ENCODE measurements around the gene KCNIP1.

The KCNIP1 gene

DNA sequence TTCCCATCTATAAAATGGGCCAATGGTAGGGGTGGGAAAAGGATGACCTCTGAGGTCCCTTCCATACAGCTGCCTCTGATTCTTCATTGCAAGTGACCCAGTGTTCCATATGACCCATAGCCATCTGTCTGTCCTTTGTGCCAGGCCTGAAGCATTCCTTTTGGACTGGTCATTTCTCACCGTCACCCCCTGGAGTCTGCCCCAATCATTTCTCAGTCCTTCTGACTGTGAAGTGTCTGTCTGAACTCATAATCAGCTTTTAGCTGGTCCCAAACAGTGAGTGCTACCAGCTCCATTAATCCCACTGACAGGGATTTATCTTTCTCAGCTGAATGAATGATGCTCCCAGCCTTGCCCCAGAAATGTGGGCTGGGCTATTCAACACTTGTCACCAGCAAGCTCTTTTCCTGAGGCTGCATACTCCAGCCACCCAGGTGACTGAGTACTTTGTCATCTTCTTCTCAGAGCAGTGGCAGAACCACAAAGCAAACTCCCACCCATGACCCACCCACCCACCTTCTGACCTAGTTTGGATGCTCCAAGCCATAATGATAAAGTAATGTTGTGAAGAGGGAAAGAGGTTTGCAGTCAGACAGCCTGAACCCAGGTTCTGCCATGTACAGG lies 37.4 kb downstream of the KCNIP1 start:
- no peak for DNase-seq (ENCODE audit: low read depth in 1 of 2, low spot score in 1 of 2)
- no peaks in the 10 kb centered on the region for H3K27me3 ChIP-seq (ENCODE audit: insufficient read depth, poor library complexity, severe bottlenecking)
- no peak overlapping the region for H3K27ac ChIP-seq (replicated peaks)
- TF ChIP-seq SPI1 (IDR thresholded peaks at IDR 0.05; ENCODE audit: borderline replicate concordance, low read depth) = no peak
- no peak for TF ChIP-seq GABPA (IDR thresholded peaks at IDR 0.05; ENCODE audit: low read depth)
- TF ChIP-seq, protein P1, sequence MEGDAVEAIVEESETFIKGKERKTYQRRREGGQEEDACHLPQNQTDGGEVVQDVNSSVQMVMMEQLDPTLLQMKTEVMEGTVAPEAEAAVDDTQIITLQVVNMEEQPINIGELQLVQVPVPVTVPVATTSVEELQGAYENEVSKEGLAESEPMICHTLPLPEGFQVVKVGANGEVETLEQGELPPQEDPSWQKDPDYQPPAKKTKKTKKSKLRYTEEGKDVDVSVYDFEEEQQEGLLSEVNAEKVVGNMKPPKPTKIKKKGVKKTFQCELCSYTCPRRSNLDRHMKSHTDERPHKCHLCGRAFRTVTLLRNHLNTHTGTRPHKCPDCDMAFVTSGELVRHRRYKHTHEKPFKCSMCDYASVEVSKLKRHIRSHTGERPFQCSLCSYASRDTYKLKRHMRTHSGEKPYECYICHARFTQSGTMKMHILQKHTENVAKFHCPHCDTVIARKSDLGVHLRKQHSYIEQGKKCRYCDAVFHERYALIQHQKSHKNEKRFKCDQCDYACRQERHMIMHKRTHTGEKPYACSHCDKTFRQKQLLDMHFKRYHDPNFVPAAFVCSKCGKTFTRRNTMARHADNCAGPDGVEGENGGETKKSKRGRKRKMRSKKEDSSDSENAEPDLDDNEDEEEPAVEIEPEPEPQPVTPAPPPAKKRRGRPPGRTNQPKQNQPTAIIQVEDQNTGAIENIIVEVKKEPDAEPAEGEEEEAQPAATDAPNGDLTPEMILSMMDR (IDR thresholded peaks at IDR 0.05; ENCODE audit: insufficient read depth, low read length) = no peak
- TF ChIP-seq POLR2AphosphoS5 (IDR thresholded peaks at IDR 0.05; ENCODE audit: low read depth) = no peak
- TF ChIP-seq, protein P2, sequence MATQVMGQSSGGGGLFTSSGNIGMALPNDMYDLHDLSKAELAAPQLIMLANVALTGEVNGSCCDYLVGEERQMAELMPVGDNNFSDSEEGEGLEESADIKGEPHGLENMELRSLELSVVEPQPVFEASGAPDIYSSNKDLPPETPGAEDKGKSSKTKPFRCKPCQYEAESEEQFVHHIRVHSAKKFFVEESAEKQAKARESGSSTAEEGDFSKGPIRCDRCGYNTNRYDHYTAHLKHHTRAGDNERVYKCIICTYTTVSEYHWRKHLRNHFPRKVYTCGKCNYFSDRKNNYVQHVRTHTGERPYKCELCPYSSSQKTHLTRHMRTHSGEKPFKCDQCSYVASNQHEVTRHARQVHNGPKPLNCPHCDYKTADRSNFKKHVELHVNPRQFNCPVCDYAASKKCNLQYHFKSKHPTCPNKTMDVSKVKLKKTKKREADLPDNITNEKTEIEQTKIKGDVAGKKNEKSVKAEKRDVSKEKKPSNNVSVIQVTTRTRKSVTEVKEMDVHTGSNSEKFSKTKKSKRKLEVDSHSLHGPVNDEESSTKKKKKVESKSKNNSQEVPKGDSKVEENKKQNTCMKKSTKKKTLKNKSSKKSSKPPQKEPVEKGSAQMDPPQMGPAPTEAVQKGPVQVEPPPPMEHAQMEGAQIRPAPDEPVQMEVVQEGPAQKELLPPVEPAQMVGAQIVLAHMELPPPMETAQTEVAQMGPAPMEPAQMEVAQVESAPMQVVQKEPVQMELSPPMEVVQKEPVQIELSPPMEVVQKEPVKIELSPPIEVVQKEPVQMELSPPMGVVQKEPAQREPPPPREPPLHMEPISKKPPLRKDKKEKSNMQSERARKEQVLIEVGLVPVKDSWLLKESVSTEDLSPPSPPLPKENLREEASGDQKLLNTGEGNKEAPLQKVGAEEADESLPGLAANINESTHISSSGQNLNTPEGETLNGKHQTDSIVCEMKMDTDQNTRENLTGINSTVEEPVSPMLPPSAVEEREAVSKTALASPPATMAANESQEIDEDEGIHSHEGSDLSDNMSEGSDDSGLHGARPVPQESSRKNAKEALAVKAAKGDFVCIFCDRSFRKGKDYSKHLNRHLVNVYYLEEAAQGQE (IDR thresholded peaks at IDR 0.05; ENCODE audit: insufficient replicate concordance, low read depth) = no peak
- no peak overlapping the region for H3K4me3 ChIP-seq (replicated peaks; ENCODE audit: insufficient read depth, low read length)

DNA sequence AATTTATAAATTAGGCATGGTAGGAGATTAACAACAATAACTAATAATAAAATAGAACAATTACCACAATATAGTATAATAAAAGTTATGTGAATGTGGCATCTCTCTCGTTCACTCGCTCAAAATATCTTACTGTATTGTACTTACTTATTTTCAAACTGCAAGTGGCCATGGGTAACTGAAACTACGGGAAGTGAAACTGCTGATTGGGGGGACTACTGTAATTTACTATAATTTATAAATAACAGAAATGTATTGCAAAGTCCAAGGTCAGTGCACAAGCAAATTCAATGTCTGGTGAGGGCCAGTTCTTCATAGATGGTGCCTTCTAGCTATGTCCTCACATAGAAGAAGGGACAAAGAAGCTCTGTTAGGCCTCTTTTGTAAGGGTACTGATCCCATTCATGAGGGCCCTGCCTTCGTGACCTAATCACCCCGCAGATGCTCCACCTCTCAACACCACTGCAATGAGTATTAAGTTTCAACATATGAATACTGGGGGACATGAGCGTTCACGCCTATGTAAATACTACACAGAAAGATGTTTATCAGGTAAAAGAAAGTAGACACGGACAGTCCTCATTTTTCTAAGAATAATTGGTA lies 39.0 kb downstream of the KCNIP1 start:
- peaks cover 6% of the 10 kb centered on the region for H3K27me3 ChIP-seq (ENCODE audit: insufficient read depth, poor library complexity, severe bottlenecking)
- no peak for TF ChIP-seq SPI1 (IDR thresholded peaks at IDR 0.05; ENCODE audit: borderline replicate concordance, low read depth)
- TF ChIP-seq POLR2AphosphoS5 (IDR thresholded peaks at IDR 0.05; ENCODE audit: low read depth) = no peak
- no peak overlapping the region for H3K4me3 ChIP-seq (replicated peaks; ENCODE audit: insufficient read depth, low read length)
- no peak for DNase-seq (ENCODE audit: low read depth in 1 of 2, low spot score in 1 of 2)
- H3K27ac ChIP-seq (replicated peaks) = no peak overlapping the region

DNA sequence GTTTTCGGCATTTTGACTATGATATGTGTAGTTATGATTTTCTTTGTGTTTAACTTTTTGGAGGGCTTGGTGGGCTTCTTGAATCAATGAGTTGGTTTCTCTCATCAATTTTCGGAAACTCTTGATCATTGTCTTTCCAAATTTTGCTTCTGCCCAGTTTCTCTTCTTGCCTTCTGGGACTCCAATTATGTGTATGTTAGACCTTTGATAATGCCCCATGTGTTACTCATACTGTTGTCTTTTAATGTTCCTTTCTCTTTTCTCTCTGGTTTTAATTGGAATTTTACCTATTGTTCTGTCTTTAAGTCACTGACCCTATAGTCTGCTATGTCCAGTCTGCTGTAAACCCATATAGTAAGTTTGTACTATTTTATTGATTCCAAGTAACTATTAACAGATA lies 41.5 kb downstream of the KCNIP1 start:
- DNase-seq (ENCODE audit: low read depth in 1 of 2, low spot score in 1 of 2) = no peak
- no peak overlapping the region for H3K27ac ChIP-seq (replicated peaks)
- TF ChIP-seq POLR2AphosphoS5 (IDR thresholded peaks at IDR 0.05; ENCODE audit: low read depth) = no peak
- TF ChIP-seq, protein P2 (IDR thresholded peaks at IDR 0.05; ENCODE audit: insufficient replicate concordance, low read depth) = no peak
- TF ChIP-seq GABPA (IDR thresholded peaks at IDR 0.05; ENCODE audit: low read depth) = no peak
- TF ChIP-seq SPI1 (IDR thresholded peaks at IDR 0.05; ENCODE audit: borderline replicate concordance, low read depth) = no peak
- TF ChIP-seq, protein P1 (IDR thresholded peaks at IDR 0.05; ENCODE audit: insufficient read depth, low read length) = no peak
- peaks cover 6% of the 10 kb centered on the region for H3K27me3 ChIP-seq (ENCODE audit: insufficient read depth, poor library complexity, severe bottlenecking)
- H3K4me3 ChIP-seq (replicated peaks; ENCODE audit: insufficient read depth, low read length) = no peak overlapping the region

DNA sequence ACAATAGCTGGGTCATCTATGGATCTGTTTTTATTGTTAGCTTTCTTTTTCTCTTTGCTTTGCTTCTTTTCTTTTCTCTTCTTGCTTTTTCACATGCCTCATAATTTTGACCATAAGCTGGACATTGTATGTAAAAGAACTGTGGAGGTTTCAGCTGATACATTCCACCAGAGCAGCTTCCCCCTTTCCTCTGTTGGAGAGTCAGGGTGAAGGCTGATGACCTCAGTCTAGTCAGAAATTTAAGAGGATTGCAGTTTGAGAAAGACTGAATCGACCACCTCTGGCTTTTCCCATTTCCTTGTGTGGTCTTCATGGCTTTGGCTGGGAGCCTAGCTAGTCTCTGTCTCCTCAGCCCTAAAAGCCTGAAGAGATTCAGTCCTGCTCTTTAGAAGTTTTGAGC lies 42.0 kb downstream of the KCNIP1 start:
- Histone ChIP-seq H3K4me3 (replicated peaks; ENCODE audit: insufficient read depth, low read length) (no peak overlapping the region), H3K27ac (replicated peaks) (no peak overlapping the region), H3K27me3 (ENCODE audit: insufficient read depth, poor library complexity, severe bottlenecking) (peaks cover 6% of the 10 kb centered on the region)
- TF ChIP-seq, protein P2 (IDR thresholded peaks at IDR 0.05; ENCODE audit: insufficient replicate concordance, low read depth) = no peak
- TF ChIP-seq, protein P1 (IDR thresholded peaks at IDR 0.05; ENCODE audit: insufficient read depth, low read length) = no peak
- TF ChIP-seq SPI1 (IDR thresholded peaks at IDR 0.05; ENCODE audit: borderline replicate concordance, low read depth) = no peak
- TF ChIP-seq GABPA (IDR thresholded peaks at IDR 0.05; ENCODE audit: low read depth) = no peak
- TF ChIP-seq POLR2AphosphoS5 (IDR thresholded peaks at IDR 0.05; ENCODE audit: low read depth) = no peak
- DNase-seq (ENCODE audit: low read depth in 1 of 2, low spot score in 1 of 2) = no peak

All from HL-60 (cell line).